GM19372 (cell line): ENCODE measurements around the gene PTRH1.
"Not testable (repeated sequence)": the region's sequence is repeated elsewhere in the genome, so short reads cannot be mapped to it uniquely, and the experiment has no call there.

Experiments used
- ATAC-seq: cut with Tn5 transposase; IDR thresholded peaks from one replicate; pipeline ENCODE4 v1.9.1; 2021; ENCODE audit warnings: mild to moderate bottlenecking, low read depth, moderate library complexity; ENCODE audit not compliant: unreplicated experiment

The PTRH1 gene

DNA sequence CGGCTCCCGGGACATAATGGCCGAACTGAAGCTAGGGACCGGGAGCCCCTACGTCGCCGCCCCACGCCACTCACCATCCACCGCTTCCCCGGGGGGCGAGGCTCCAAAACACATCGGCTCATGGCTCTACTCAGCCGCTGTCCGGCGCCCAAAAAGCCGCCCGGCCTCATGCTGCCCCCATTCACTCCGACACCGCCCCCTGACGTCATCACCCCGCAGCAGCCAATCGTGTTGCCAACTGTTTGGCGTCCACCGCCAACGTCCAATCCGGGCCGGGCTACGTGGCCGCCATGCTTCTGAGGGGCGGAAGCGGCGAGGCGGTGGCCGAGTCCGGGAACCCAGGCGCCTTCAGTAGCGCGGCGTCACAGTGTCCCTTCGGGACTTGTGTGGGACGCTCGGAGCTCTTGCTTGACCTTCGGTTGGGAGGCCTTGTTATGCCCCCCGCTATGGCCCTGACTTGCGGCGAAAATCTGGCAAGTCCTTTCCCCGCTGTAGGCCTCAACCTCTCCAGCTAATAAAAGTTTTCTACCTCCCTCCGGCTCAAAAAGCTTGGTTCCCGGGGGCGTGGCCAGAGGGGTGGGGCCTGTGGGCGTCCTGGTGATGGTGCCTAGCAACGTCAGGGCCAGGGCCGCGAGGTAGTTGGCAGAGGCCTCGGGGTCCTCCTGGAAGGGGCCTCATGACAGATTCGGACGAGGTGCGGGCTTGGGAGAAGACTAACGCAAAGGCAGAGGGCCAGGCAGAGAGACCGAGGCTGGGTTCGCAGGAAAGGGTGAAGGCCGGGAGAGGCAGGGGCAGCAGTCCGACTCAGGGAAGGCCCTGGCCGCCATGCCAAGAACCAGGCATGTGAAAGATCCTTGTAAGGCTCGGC lies at the start of gene PTRH1, which contains the start of gene TTC16:
Gene PTRH1, minus strand, starts transcription at position 194 of the 868 bp plus-strand sequence. Its CDS starts 24 bp downstream, at position 170.
Gene TTC16, plus strand, starts transcription at position 610 of the 868 bp plus-strand sequence. Its CDS starts 67 bp downstream, at position 677.
- peak; percentile 93 for ATAC-seq

DNA sequence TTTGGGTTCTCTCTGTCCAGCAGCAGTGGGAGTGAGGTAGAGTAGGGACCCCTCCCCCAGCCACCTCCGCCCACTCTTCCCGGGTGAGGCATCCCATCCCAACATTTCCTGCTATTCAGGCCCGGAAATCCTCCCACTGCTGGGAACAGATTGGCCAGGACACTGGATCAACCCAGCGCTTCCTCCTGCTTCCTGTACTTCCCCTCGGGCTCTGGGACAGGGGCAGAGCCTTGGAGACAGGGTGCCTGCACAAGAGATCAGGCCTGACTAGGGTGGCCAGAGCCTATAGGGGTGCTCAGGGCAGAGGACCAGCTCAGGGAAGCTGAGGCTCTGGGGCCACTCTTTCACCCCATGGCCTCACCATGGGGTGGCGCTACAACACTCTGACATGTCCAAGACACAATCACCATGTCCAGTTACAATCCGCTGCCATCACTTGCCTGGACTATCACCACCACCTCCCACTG lies 48.5 kb upstream of the PTRH1 start:
- no peak for ATAC-seq

DNA sequence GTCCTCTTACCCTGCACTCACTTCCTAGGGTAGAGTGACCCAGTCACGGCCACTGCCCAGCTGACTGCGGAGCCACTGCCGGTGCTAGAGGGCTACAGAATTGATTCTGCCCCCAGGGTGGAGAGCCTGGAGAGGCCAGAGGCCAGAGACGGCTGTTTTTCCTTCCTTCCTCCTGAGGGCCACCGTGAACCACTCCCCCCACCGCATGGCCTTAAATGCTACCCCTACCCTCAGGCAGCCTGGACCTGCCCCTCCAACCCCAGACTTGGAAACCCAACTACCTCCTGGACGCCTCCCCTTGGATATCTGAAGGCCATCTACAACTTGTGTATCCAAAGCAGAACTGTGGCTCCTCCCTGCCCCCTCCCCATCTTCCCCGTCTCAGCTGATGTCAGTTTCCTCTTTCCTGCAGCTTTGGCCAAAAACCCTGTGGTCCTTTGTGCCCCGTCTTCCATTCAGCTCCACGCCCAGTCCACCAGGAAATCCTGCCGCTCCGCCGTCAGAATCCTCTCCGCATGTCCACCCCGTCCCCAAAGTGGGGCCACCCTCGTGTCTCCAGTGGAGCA lies 46.7 kb upstream of the PTRH1 start:
- no peak for ATAC-seq

DNA sequence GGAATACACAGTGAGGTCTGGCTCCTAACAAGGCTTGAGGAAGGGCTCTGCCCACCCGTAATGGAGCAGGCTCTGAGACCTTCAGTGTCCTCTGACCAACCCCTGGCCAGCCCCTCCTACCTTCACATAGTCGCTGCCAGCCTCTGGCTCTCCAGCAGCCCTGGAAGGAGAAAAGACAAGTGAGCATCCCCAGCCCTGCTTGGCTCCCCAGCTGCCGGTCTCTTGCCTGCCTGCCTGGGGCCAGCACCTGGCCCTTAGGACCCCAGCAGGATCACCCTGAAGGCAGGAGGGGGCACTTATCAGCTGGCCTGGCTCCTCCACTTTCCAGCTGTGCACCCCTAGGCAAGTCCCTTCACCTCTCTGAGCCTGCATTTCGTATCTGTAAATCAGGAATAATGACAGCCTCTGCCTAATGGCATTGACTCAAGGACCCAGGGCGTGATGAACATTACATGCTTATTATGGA lies 46.1 kb upstream of the PTRH1 start:
- ATAC-seq, result no peak

- no peak for ATAC-seq
Measured at GRCh38 chr9:127761061-127761460, 45.6 kb upstream of the PTRH1 start.

GRCh38 chr9:127758843-127759242 lies 43.4 kb upstream of the PTRH1 start:
- no peak for ATAC-seq

DNA sequence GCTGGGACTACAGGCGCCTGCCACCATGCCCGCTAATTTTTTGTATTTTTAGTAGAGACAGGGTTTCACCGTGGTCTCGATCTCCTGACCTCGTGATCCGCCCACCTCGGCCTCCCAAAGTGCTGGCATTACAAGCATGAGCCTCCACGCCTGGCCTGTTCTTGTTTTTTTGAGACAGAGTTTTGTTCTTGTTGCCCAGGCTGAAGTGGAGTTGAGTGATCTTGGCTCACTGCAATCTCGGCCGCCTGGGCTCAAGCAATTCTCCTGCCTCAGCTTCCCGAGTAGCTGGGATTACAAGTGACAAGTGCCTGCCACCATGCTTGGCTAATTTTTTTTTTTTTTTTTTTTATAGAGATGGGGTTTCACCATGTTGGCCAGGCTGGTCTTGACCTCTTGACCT lies 41.3 kb upstream of the PTRH1 start:
- not testable (repeated sequence) for ATAC-seq

- no peak for ATAC-seq
Measured at GRCh38 chr9:127756233-127756632, 40.8 kb upstream of the PTRH1 start.

GRCh38 chr9:127755061-127756060 lies 39.9 kb upstream of the PTRH1 start:
- no peak for ATAC-seq

DNA sequence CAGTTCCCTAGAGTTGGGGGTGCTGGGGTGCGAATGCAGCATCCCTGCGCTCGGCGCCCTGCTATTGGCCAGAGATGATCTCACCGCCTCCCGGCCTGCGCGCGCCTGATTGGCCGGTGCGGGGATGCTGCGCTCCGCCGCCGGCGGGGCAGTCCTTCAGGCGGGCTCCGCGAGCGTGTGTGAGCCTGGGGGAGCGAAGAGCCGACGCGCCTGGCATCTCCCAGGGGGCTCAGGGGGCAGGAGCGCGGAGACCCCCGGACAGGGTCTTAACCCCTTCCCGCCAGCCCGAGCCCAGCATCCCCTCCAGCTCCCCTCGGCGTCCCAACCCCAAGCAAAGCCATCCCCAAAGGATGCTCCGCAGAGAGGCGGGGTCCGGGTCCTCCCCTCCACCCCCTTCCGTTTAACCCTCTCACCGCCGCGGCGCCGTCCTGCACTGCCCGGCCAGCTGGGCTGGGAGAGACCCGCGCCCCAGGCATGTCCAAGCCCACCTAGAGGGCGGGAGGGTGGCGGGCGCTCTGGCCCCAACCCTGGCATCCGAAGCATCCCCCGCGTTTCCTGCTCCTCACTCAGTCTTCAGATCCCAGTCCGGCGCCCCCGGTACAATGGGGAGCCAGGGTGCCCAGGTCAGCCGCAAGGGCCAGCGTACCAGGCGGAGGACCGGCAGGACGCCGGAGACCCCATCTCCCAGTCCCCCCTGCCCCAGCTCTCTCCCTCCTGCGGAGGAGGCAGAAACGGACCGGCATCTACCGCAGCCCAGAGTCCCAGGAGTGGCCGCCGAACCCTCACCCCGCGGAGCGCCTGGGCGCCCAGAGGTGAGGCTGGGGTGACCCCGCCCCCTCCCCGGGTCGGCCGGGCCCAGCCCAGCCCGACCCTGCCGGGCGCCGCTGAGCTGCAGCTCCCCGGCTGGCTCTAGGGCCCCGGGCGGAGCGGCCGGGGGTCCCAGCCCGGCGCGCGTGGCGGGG lies 38.9 kb upstream of the PTRH1 start:
- ATAC-seq, result no peak

GRCh38 chr9:127753622-127754021 lies 38.2 kb upstream of the PTRH1 start:
- ATAC-seq, result no peak

GRCh38 chr9:127753148-127753547 lies 37.7 kb upstream of the PTRH1 start:
- ATAC-seq, result no peak

- no peak for ATAC-seq
Measured at GRCh38 chr9:127751269-127752054, 36.0 kb upstream of the PTRH1 start.

- no peak for ATAC-seq
Measured at GRCh38 chr9:127749090-127749787, 33.8 kb upstream of the PTRH1 start.

GRCh38 chr9:127746959-127747569 lies 31.6 kb upstream of the PTRH1 start:
- no peak for ATAC-seq

DNA sequence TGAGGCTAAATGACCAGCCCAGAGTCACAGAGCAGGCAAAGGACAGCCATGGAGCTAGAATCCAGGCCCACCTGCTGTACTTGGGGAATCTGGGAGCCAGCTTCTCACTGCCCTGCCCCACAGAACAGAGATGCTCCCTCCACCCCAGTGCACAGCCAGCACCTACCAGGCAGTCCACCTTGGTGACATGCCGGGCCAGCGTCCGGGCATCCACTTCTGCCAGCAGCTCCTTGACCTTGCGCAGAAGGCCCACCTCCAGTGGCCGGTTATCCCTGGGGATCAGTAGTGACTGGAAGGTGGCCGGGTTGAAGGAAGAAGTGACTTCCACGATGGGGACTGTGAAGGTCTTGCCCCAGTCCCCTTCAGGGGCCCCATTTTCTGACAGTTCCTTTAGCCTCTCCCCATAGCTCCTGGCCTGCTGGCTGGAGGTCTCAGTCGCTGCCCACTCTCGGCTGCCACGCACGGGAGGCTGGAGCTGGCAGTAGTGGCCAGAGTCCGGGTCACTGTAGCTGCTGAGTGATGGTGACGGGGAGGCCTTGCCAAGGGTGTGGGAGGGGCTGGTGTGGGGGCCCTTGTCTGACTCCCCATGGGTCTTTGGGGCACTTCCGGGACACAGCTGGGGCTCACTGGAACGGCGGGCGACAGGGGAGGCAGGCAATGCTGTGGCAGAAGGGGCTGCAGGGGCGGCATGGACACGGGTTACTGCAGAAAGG lies 29.1 kb upstream of the PTRH1 start:
- no peak for ATAC-seq
